Upper lobe of right lung (tissue), 1 donor: Measurements from ENCODE around the gene FAM234A. TPM values are rescaled to one million over a fixed set of nuclear protein-coding genes. Genes with fewer than 3 reads are reported as not detected.

Experiments
- ATAC-seq: fragments of 200-7000 bp; cut with Tn5 transposase; one replicate; pipeline ENCODE4 v1.9.1; 2020; ENCODE audit warnings: mild to moderate bottlenecking, moderate library complexity
- DNase-seq: peaks from one replicate; pipeline ENCODE4 v3.0.0-alpha.2; 2020
- H3K27ac ChIP-seq: fragments of 200-600 bp; one replicate; pipeline ENCODE4 v1.8.0; 2022
- H3K27me3 ChIP-seq: fragments of 200-600 bp; one replicate; pipeline ENCODE4 v1.8.0; 2022; ENCODE audit warnings: mild to moderate bottlenecking
- H3K36me3 ChIP-seq: fragments of 200-600 bp; one replicate; pipeline ENCODE4 v1.8.0; 2022
- H3K4me1 ChIP-seq: fragments of 200-600 bp; one replicate; pipeline ENCODE4 v1.8.0; 2022
- H3K4me3 ChIP-seq: fragments of 200-600 bp; one replicate; pipeline ENCODE4 v1.8.0; 2022; ENCODE audit warnings: mild to moderate bottlenecking
- H3K9me3 ChIP-seq: fragments of 200-600 bp; one replicate; pipeline ENCODE4 v1.8.0; 2022
- CTCF ChIP-seq: fragments of 200-600 bp; IDR thresholded peaks from one replicate; pipeline ENCODE4 v1.8.0; 2022; ENCODE audit warnings: antibody characterized with exemption
- intact Hi-C: fragments of 100-400 bp; cut with DNase I; formaldehyde crosslinking; loops from one replicate; pipeline ENCODE4 v1.11.0; 2022
- total RNA-seq: library from RNA; stranded (reverse); fragmentation: NEBNext Ultra II Directional; extraction: Animal tissue kit (Norgen Biotek cat#: 25700); gene quantifications from one replicate; pipeline ENCODE4 v1.2.1, GENCODE V29; 2021
- donor health status: DM: no; HTN: yes; CAD: no; lungs with severe emphysema.

The FAM234A gene
- total RNA-seq, 1 donor from 2014 or later: 56.0 TPM

GRCh38 chr16:273547-274421, 39.2 kb downstream of the FAM234A start:
- Histone ChIP-seq H3K36me3 (no peaks in the 10 kb centered on the region), H3K9me3 (no peaks in the 10 kb centered on the region), H3K4me3 (no peak overlapping the region), H3K4me1 (no peaks in the 10 kb centered on the region), H3K27ac (no peak overlapping the region), H3K27me3 (peaks cover 13% of the 10 kb centered on the region)
- DNase-seq (peak; percentile 63), ATAC-seq (no peak)
- TF ChIP-seq CTCF: no peak
- intact Hi-C loops: no loop called here

GRCh38 chr16:275041-275641, 40.5 kb downstream of the FAM234A start:
- H3K9me3 ChIP-seq: no peaks in the 10 kb centered on the region
- no peaks in the 10 kb centered on the region for H3K36me3 ChIP-seq
- peak; percentile 4 for ATAC-seq
- H3K27me3 ChIP-seq: peaks cover 22% of the 10 kb centered on the region
- peak; percentile 63 for DNase-seq
- H3K27ac ChIP-seq: no peak overlapping the region
- no peak for TF ChIP-seq CTCF
- no peaks in the 10 kb centered on the region for H3K4me1 ChIP-seq
- intact Hi-C loops: no loop called here
- H3K4me3 ChIP-seq: peak overlapping the region; percentile 54

- Histone ChIP-seq H3K27ac (no peak within 1 kb of the TSS), H3K36me3 (no peaks in the 10 kb centered on the region), H3K4me3 (peak within 1 kb of the TSS; percentile 54), H3K4me1 (peaks cover 2% of the 10 kb centered on the region), H3K27me3 (peaks cover 24% of the 10 kb centered on the region), H3K9me3 (no peaks in the 10 kb centered on the region)
- no peak for TF ChIP-seq CTCF
- DNase-seq (peak; percentile 61), ATAC-seq (no peak)
- intact Hi-C loops: no loop called here
These were observed 41.2 kb downstream of the FAM234A start, which contains the start of gene RGS11 for GRCh38 chr16:275786-276232. TSS of gene RGS11 (minus strand) at chr16:275944. CDS start at chr16:275911, 33 bp downstream.

GRCh38 chr16:276426-277077, 41.9 kb downstream of the FAM234A start:
- DNase-seq (no peak), ATAC-seq (no peak)
- no peak for TF ChIP-seq CTCF
- no peaks in the 10 kb centered on the region for H3K36me3 ChIP-seq
- no peak overlapping the region for H3K27ac ChIP-seq
- H3K9me3 ChIP-seq: no peaks in the 10 kb centered on the region
- peaks cover 32% of the 10 kb centered on the region for H3K27me3 ChIP-seq
- intact Hi-C loops: no loop called here
- peak overlapping the region; percentile 54 for H3K4me3 ChIP-seq
- peaks cover 9% of the 10 kb centered on the region for H3K4me1 ChIP-seq

- Histone ChIP-seq H3K4me3 (no peak overlapping the region), H3K4me1 (peaks cover 9% of the 10 kb centered on the region), H3K36me3 (no peaks in the 10 kb centered on the region), H3K9me3 (no peaks in the 10 kb centered on the region), H3K27me3 (peaks cover 41% of the 10 kb centered on the region), H3K27ac (no peak overlapping the region)
- DNase-seq: no peak
- peak; percentile 7 for ATAC-seq
- no peak for TF ChIP-seq CTCF
- intact Hi-C loops: no loop called here
These were observed 44.3 kb downstream of the FAM234A start for GRCh38 chr16:278863-279366.
